ENCODE measurements around the gene MAML2. TPM values are rescaled to one million over a fixed set of nuclear protein-coding genes. Genes with fewer than 3 reads are reported as not detected.
A peak's percentile ranks its signal among the peaks of the same experiment; 100 is the strongest.

The MAML2 gene
- total RNA-seq, 3 donors from 2014 or later (not counting 1 experiment from before 2014, with no cell fraction given): 14.2 to 20.5 (median 16.1) TPM

DNA sequence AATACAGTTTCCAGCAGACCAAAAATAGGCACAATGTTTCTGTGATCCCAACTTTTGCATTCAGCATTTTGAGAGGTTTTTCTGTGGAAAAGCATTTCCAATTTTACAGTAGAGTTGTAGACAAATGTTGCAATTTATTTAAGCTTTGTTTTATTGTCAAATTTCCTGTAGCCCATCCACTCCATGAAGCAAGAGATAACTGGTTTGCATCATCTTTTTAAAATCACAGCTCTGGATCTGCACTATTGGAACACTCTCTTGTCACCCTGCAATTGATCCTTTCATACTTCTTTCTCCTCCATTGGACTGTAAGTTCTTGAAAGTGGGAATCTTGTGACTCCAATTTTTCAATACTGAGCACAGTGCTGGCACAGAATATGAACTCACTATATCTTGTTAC is 86.0 kb downstream of the MAML2 start:
- ATAC-seq (no peak), DNase-seq (no peak)
- H3K9me3 ChIP-seq (ENCODE audit: control insufficient read depth, insufficient read depth, low read length): no peaks in the 10 kb centered on the region
- Mint-ChIP-seq H3K36me3 (no peaks in the 10 kb centered on the region), H3K4me1 (peaks cover 69 to 78% of the 10 kb centered on the region in 2 donors), H3K27me3 (ENCODE audit: low read depth in 2 of 2) (no peaks in the 10 kb centered on the region), H3K4me3 (peak overlapping the region; percentile 91), H3K9me3 (no peaks in the 10 kb centered on the region), H3K27ac (peak overlapping the region; percentile 93 to 98)
- H3K27me3 ChIP-seq (ENCODE audit: control insufficient read depth, insufficient read depth, low read length): no peaks in the 10 kb centered on the region
- peak overlapping the region; percentile 90 for H3K27ac ChIP-seq (ENCODE audit: low read length)
- H3K36me3 ChIP-seq (ENCODE audit: control insufficient read depth, insufficient read depth, low read length): no peaks in the 10 kb centered on the region
- intact Hi-C loops (cut with micrococcal nuclease): loop anchor here (5.0 to 10.0 kb wide), 2 partner anchors 130 to 298 kb away; partner anchors contain the start of gene CCDC82
- no peak overlapping the region for H3K4me3 ChIP-seq (ENCODE audit: low read length)
- peaks cover 40% of the 10 kb centered on the region for H3K4me1 ChIP-seq (ENCODE audit: control insufficient read depth, insufficient read depth, low read length)
- TF ChIP-seq, protein P1, sequence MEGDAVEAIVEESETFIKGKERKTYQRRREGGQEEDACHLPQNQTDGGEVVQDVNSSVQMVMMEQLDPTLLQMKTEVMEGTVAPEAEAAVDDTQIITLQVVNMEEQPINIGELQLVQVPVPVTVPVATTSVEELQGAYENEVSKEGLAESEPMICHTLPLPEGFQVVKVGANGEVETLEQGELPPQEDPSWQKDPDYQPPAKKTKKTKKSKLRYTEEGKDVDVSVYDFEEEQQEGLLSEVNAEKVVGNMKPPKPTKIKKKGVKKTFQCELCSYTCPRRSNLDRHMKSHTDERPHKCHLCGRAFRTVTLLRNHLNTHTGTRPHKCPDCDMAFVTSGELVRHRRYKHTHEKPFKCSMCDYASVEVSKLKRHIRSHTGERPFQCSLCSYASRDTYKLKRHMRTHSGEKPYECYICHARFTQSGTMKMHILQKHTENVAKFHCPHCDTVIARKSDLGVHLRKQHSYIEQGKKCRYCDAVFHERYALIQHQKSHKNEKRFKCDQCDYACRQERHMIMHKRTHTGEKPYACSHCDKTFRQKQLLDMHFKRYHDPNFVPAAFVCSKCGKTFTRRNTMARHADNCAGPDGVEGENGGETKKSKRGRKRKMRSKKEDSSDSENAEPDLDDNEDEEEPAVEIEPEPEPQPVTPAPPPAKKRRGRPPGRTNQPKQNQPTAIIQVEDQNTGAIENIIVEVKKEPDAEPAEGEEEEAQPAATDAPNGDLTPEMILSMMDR (IDR thresholded peaks at IDR 0.05): no peak

DNA sequence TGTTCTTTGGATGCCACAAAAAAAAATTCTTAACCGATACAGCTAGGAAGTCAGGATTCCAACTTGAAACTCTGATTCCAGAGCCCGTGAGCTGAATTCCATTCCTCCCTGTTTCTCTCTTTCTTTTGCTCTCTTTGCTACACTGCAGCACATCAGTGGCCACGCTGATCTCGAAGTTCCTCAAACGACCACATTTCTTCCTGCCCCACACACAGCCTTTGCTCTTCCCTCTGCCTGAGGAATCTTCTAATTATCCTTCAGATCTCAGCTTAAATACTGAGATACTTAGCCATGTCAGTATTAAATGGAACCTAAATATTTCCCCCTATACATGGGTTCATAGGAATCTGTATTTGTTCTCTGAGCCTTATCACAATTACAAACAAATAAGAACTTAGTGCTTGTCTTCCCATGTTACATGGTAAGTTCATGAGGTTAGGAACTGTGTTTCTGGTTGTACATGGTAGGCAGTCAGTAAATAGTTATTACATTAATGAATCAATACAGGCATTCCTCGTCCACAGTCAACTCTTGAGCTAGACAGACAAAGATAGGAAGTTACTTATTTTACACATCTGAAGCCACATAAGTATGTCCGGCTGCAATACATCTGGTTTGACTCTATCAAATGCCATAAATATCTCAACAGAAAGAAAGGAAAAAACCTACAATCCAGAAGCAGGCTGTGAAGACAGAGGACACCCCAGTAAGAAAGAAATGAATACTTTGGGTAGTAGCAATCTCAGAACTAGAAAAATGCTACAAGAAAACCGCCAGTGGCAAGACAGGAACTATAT is 86.6 kb downstream of the MAML2 start:
- intact Hi-C loops (cut with micrococcal nuclease): loop anchor here (5.0 to 10.0 kb wide), 2 partner anchors 131 to 298 kb away; partner anchors contain the start of gene CCDC82
- no peaks in the 10 kb centered on the region for H3K27me3 Mint-ChIP-seq (ENCODE audit: low read depth in 2 of 2)
- DNase-seq (no peak), ATAC-seq (no peak)
- TF ChIP-seq, protein P1 (IDR thresholded peaks at IDR 0.05): no peak
- H3K9me3 ChIP-seq (ENCODE audit: control insufficient read depth, insufficient read depth, low read length): no peaks in the 10 kb centered on the region
- peaks cover 40% of the 10 kb centered on the region for H3K4me1 ChIP-seq (ENCODE audit: control insufficient read depth, insufficient read depth, low read length)
- peak overlapping the region; percentile 90 for H3K27ac ChIP-seq (ENCODE audit: low read length)
- H3K36me3 Mint-ChIP-seq: no peaks in the 10 kb centered on the region
- 14% methylated on average over 8 of the region's 8 CpGs for WGBS (ENCODE audit: insufficient coverage)
- peak overlapping the region; percentile 93 to 98 for H3K27ac Mint-ChIP-seq
- H3K4me1 Mint-ChIP-seq: peaks cover 69 to 80% of the 10 kb centered on the region in 2 donors
- no peaks in the 10 kb centered on the region for H3K9me3 Mint-ChIP-seq
- H3K4me3 Mint-ChIP-seq: peak overlapping the region; percentile 91
- no peaks in the 10 kb centered on the region for H3K27me3 ChIP-seq (ENCODE audit: control insufficient read depth, insufficient read depth, low read length)
- no peak overlapping the region for H3K4me3 ChIP-seq (ENCODE audit: low read length)
- no peaks in the 10 kb centered on the region for H3K36me3 ChIP-seq (ENCODE audit: control insufficient read depth, insufficient read depth, low read length)

DNA sequence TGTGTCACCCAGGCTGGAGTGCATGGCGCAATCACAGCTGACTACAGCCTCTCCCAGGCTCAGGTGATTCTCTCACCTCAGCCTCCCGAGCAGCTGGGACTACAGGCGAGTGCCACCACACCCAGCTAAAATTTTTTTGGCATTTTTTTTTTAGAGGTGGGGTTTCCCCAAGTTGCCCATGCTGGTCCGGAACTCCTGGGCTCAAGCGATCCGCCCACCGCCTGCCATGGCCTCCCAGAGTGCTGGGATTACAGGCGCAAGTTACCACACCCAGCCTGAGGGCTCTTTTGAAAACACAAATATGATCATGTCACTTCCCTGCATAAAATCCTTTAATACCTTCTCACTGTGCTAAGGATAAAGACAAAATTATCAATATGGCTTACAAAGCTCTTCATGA is 88.1 kb downstream of the MAML2 start:
- peak overlapping the region; percentile 8 for H3K27ac ChIP-seq (ENCODE audit: low read length)
- H3K27me3 Mint-ChIP-seq (ENCODE audit: low read depth in 2 of 2): no peaks in the 10 kb centered on the region
- H3K9me3 Mint-ChIP-seq: no peaks in the 10 kb centered on the region
- intact Hi-C loops (cut with micrococcal nuclease): loop anchor here (2.0 to 10.0 kb wide), 4 partner anchors 38 to 300 kb away; partner anchors contain the start of gene CCDC82
- WGBS (ENCODE audit: insufficient coverage): 60% methylated on average over 7 of the region's 8 CpGs
- H3K36me3 ChIP-seq (ENCODE audit: control insufficient read depth, insufficient read depth, low read length): no peaks in the 10 kb centered on the region
- H3K4me3 Mint-ChIP-seq: peak overlapping the region; percentile 91
- H3K27me3 ChIP-seq (ENCODE audit: control insufficient read depth, insufficient read depth, low read length): no peaks in the 10 kb centered on the region
- H3K4me1 Mint-ChIP-seq: peaks cover 70 to 74% of the 10 kb centered on the region in 2 donors
- H3K4me3 ChIP-seq (ENCODE audit: low read length): no peak overlapping the region
- no peaks in the 10 kb centered on the region for H3K36me3 Mint-ChIP-seq
- TF ChIP-seq, protein P1 (IDR thresholded peaks at IDR 0.05): no peak
- peaks cover 34% of the 10 kb centered on the region for H3K4me1 ChIP-seq (ENCODE audit: control insufficient read depth, insufficient read depth, low read length)
- ATAC-seq (peak in 1 of 3 donors; percentile 20), DNase-seq (peak in 1 of 2 donors; percentile 49)
- no peaks in the 10 kb centered on the region for H3K9me3 ChIP-seq (ENCODE audit: control insufficient read depth, insufficient read depth, low read length)
- H3K27ac Mint-ChIP-seq: peak overlapping the region; percentile 93 to 98
